AG10803 (cell line): ENCODE results near the gene NR2F1-AS1.

Source experiments
- DNase-seq: peaks from one replicate; pipeline ENCODE4 v3.0.0; 2010; ENCODE audit warnings: low read depth
- H3K4me3 ChIP-seq: 2 replicates; pipeline ENCODE4 v1.5.1; 2011; ENCODE audit warnings: mild to moderate bottlenecking, low read length, control low read depth
- CTCF ChIP-seq: conservative IDR thresholded peaks from 2 replicates; pipeline ENCODE4 v1.5.1; 2011; ENCODE audit warnings: mild to moderate bottlenecking, low read length, control low read depth, inconsistent platforms

The NR2F1-AS1 gene

GRCh38 chr5:93587597-93588351 lies 6.8 kb upstream of the NR2F1-AS1 start:
- no peak for TF ChIP-seq CTCF
- H3K4me3 ChIP-seq = no peak overlapping the region
- no peak for DNase-seq

- DNase-seq = no peak
- no peak overlapping the region for H3K4me3 ChIP-seq
Measured at GRCh38 chr5:93586736-93587596, 5.9 kb upstream of the NR2F1-AS1 start.

GRCh38 chr5:93585767-93586385 lies 4.9 kb upstream of the NR2F1-AS1 start:
- TF ChIP-seq CTCF = no peak
- peak overlapping the region; percentile 85 for H3K4me3 ChIP-seq

More at GRCh38 chr5:93586736-93587596, 5.9 kb upstream of the NR2F1-AS1 start:
- no peak for TF ChIP-seq CTCF

GRCh38 chr5:93585041-93585766 lies 4.2 kb upstream of the NR2F1-AS1 start:
- H3K4me3 ChIP-seq = peak overlapping the region; percentile 85
- TF ChIP-seq CTCF = no peak
- peak; percentile 33 for DNase-seq

More at GRCh38 chr5:93585767-93586385, 4.9 kb upstream of the NR2F1-AS1 start:
- DNase-seq = no peak

- H3K4me3 ChIP-seq = peak overlapping the region; percentile 85
- no peak for DNase-seq
- no peak for TF ChIP-seq CTCF
Measured at GRCh38 chr5:93584596-93585040, 3.6 kb upstream of the NR2F1-AS1 start.

- no peak for TF ChIP-seq CTCF
- peak overlapping the region; percentile 85 for H3K4me3 ChIP-seq
- DNase-seq = peak; percentile 74
Measured at GRCh38 chr5:93583768-93584595, 3.0 kb upstream of the NR2F1-AS1 start.
